MM.1S (cell line): ENCODE results near the gene ESRRA.

Source experiments
- DNase-seq: peaks from one replicate; pipeline ENCODE4 v3.0.0-alpha.2; 2015
- H2AFZ ChIP-seq: fragments of 300-600 bp; sonication (generic); 2 replicates; pipeline ENCODE4 v1.6.0; 2016; ENCODE audit warnings: antibody characterized with exemption, low read length
- H3F3A ChIP-seq: fragments of 300-600 bp; sonication (generic); 2 replicates; pipeline ENCODE4 v1.6.1; 2016; ENCODE audit warnings: mild to moderate bottlenecking, antibody characterized with exemption, low read length, moderate library complexity, mixed read lengths; ENCODE audit not compliant: insufficient read depth
- H3K27ac ChIP-seq: fragments of 300-600 bp; sonication (generic); 2 replicates; pipeline ENCODE4 v1.5.1; 2016; ENCODE audit warnings: mild to moderate bottlenecking, low read length
- H3K27me3 ChIP-seq: fragments of 300-600 bp; sonication (generic); replicated peaks from 2 replicates; pipeline ENCODE4 v1.6.0; 2016; ENCODE audit warnings: low read length; ENCODE audit not compliant: insufficient read depth
- H3K36me3 ChIP-seq: fragments of 300-600 bp; sonication (generic); replicated peaks from 2 replicates; pipeline ENCODE4 v1.6.1; 2016; ENCODE audit warnings: mild to moderate bottlenecking, low read length, mixed read lengths; ENCODE audit not compliant: insufficient read depth
- H3K4me1 ChIP-seq: fragments of 300-600 bp; sonication (generic); 2 replicates; pipeline ENCODE4 v1.6.1; 2016; ENCODE audit warnings: low read length, mixed read lengths
- H3K4me2 ChIP-seq: fragments of 300-600 bp; sonication (generic); 2 replicates; pipeline ENCODE4 v1.6.0; 2016; ENCODE audit warnings: low read depth, low read length
- H3K4me3 ChIP-seq: fragments of 300-600 bp; sonication (generic); 2 replicates; pipeline ENCODE4 v1.5.1; 2016; ENCODE audit warnings: low read length, mixed read lengths
- H3K79me2 ChIP-seq: fragments of 300-600 bp; sonication (generic); 2 replicates; pipeline ENCODE4 v1.6.1; 2016; ENCODE audit warnings: mixed run types, low read length, mixed read lengths
- H3K9ac ChIP-seq: fragments of 300-600 bp; sonication (generic); 2 replicates; pipeline ENCODE4 v1.6.1; 2016; ENCODE audit warnings: low read length, mixed read lengths
- H3K9me2 ChIP-seq: fragments of 300-600 bp; sonication (generic); replicated peaks from 2 replicates; pipeline ENCODE4 v1.6.1; 2016; ENCODE audit warnings: mild to moderate bottlenecking, low read length, mixed read lengths; ENCODE audit not compliant: insufficient read depth
- H3K9me3 ChIP-seq: fragments of 300-600 bp; sonication (generic); replicated peaks from 2 replicates; pipeline ENCODE4 v1.6.1; 2016; ENCODE audit warnings: mild to moderate bottlenecking, low read length, mixed read lengths; ENCODE audit not compliant: insufficient read depth
- H4K20me1 ChIP-seq: fragments of 300-600 bp; sonication (generic); 2 replicates; pipeline ENCODE4 v1.6.1; 2016; ENCODE audit warnings: mild to moderate bottlenecking, low read length, moderate library complexity, mixed read lengths; ENCODE audit not compliant: insufficient read depth
- EZH2 ChIP-seq: fragments of 300-600 bp; sonication (generic); optimal IDR thresholded peaks from 2 replicates; pipeline ENCODE3; 2017; ENCODE audit warnings: low read depth, mild to moderate bottlenecking, antibody characterized with exemption, low read length, mixed read lengths
- EZH2phosphoT487 ChIP-seq: fragments of 300-600 bp; sonication (generic); IDR thresholded peaks from 2 replicates; pipeline ENCODE4 v1.6.1; 2018; ENCODE audit warnings: antibody characterized with exemption, low read length
- TF ChIP-seq, protein P1 (sequence below): fragments of 300-600 bp; sonication (generic); IDR thresholded peaks from 2 replicates; pipeline ENCODE4 v1.5.1; 2016; ENCODE audit warnings: antibody characterized with exemption, low read length, mixed read lengths

The ESRRA gene

DNA sequence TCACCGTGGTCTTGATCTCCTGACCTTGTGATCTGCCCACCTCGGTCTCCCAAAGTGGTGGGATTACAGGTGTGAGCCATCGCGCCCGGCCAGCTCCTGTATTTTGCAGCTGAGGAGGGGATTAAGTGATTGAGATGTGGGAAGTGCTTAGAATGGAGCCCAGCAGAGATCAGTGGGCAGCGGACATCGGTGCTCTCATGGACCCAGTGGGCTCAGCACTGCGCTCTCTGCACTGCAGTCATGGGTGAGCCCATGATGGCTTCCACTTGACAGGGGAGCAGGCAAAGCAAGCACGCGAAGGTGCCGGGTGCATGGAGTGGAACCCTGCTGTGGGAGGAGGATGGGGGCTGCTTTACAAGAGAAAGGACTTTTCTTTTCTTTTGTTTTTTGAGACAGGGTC lies 25.6 kb downstream of the ESRRA start:
- Histone ChIP-seq H3K4me2 (no peak overlapping the region), H3K79me2 (no peaks in the 10 kb centered on the region), H3K27ac (no peak overlapping the region)

DNA sequence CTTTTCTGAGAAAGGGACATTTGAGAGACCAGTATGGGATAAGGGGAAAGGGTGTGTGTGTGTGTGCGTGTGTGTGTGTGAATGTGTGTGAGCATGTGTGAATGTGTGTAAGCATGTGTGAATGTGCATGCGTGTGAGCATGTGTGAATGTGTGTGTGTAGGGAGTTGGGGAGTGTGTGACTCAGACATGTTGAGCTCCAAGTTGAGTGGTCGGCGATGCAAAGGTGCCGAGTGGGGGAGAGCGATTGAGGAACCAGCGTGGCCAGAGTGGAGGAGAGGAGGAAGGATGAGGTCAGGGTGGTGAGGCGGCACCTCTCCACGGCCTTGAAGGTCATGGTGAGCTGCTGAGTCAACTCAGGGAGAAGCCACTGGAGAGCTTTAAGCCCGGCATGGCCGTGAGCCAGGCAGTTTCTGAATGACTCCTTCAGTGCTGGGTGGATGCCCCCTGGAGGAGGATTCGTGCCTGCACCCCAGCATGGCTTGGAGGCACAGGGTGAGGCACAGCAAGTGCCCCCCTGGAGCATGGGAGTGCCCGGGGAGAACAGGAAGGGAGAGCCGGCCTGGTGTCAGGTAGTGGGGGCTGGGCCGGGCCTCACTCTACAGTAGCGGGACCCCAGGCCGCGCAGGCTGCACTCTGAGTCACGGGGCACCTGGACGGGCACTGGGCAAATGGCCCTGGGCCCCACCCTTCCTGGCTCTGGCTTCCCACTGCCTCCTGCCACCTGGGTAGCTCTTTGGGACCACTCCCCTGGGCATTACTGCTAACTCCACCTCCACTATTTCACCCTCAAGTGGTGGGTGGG lies 26.4 kb downstream of the ESRRA start:
- Histone ChIP-seq H3K9me2 (no peaks in the 10 kb centered on the region), H3K9me3 (no peaks in the 10 kb centered on the region), H3K36me3 (no peaks in the 10 kb centered on the region), H3K79me2 (no peaks in the 10 kb centered on the region), H3K4me3 (no peak overlapping the region), H3K27ac (no peak overlapping the region), H4K20me1 (no peaks in the 10 kb centered on the region), H3K27me3 (0 out of 2 replicates have a peak, but pooled peaks cover 3% of the 10 kb centered on the region), H3K9ac (no peak overlapping the region), H3K4me2 (no peak overlapping the region), H3F3A (no peaks in the 10 kb centered on the region), H3K4me1 (peaks cover 4% of the 10 kb centered on the region; the same call in 1 of the 2 replicates), H2AFZ (peak overlapping the region; percentile 51; the same call in 1 of the 2 replicates)
- DNase-seq, result peak; percentile 56
- TF ChIP-seq EZH2phosphoT487, result no peak
- TF ChIP-seq, protein P1, sequence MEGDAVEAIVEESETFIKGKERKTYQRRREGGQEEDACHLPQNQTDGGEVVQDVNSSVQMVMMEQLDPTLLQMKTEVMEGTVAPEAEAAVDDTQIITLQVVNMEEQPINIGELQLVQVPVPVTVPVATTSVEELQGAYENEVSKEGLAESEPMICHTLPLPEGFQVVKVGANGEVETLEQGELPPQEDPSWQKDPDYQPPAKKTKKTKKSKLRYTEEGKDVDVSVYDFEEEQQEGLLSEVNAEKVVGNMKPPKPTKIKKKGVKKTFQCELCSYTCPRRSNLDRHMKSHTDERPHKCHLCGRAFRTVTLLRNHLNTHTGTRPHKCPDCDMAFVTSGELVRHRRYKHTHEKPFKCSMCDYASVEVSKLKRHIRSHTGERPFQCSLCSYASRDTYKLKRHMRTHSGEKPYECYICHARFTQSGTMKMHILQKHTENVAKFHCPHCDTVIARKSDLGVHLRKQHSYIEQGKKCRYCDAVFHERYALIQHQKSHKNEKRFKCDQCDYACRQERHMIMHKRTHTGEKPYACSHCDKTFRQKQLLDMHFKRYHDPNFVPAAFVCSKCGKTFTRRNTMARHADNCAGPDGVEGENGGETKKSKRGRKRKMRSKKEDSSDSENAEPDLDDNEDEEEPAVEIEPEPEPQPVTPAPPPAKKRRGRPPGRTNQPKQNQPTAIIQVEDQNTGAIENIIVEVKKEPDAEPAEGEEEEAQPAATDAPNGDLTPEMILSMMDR, result peak; percentile 50

More for the DNA sequence above, 25.6 kb downstream of the ESRRA start:
- no peaks in the 10 kb centered on the region for H3K36me3 ChIP-seq
- H2AFZ ChIP-seq, result no peak overlapping the region
- H3K9ac ChIP-seq, result no peak overlapping the region
- 0 out of 2 replicates have a peak, but pooled peaks cover 3% of the 10 kb centered on the region for H3K27me3 ChIP-seq
- no peaks in the 10 kb centered on the region for H3K9me2 ChIP-seq
- no peaks in the 10 kb centered on the region for H4K20me1 ChIP-seq
- TF ChIP-seq EZH2phosphoT487 (no peak), EZH2 (no peak)
- TF ChIP-seq, protein P1, result no peak
- H3K4me1 ChIP-seq, result peaks cover 4% of the 10 kb centered on the region; the same call in 1 of the 2 replicates
- no peak overlapping the region for H3K4me3 ChIP-seq
- no peaks in the 10 kb centered on the region for H3K9me3 ChIP-seq
- H3F3A ChIP-seq, result no peaks in the 10 kb centered on the region
- DNase-seq, result no peak

DNA sequence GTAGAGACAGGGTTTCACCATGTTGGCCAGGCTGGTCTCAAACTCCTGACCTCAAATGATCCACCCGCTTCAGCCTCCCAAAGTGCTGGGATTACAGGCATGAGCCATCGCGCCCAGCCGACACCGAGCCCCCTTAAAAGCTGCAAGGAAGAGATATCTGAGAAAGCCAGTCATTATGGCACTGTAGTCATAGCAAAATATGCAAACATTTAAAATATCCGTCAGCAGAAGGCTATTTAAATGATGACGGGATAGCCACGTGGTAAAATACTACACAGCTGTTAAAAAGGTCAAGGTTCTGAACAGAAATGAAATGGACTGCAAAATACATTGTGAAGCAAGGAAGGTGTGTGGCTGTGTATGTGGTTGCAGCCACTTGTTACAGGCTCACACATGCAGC lies 28.2 kb downstream of the ESRRA start:
- no peak overlapping the region for H3K4me2 ChIP-seq
- H3K4me3 ChIP-seq, result no peak overlapping the region
- no peaks in the 10 kb centered on the region for H4K20me1 ChIP-seq
- no peaks in the 10 kb centered on the region for H3K9me2 ChIP-seq
- TF ChIP-seq EZH2 (no peak), EZH2phosphoT487 (no peak)
- TF ChIP-seq, protein P1, result no peak
- H3K27me3 ChIP-seq, result no peaks in the 10 kb centered on the region
- no peaks in the 10 kb centered on the region for H3F3A ChIP-seq
- no peaks in the 10 kb centered on the region for H3K79me2 ChIP-seq
- H3K4me1 ChIP-seq, result peaks cover 4% of the 10 kb centered on the region; the same call in 1 of the 2 replicates
- H2AFZ ChIP-seq, result no peak overlapping the region
- H3K36me3 ChIP-seq, result no peaks in the 10 kb centered on the region
- H3K9ac ChIP-seq, result no peak overlapping the region
- no peaks in the 10 kb centered on the region for H3K9me3 ChIP-seq
- no peak overlapping the region for H3K27ac ChIP-seq
- DNase-seq, result no peak
